ENCODE measurements around the gene DUSP16. TPM values are rescaled to one million over a fixed set of nuclear protein-coding genes. Genes with fewer than 3 reads are reported as not detected.

Gene DUSP16
- total and polyA plus RNA-seq, 2 of the 8 experiments (the other 6 are each of a cell fraction or from before 2014, with no cell fraction given), result 31.6 to 55.9 TPM

- Histone ChIP-seq H3K27ac (ENCODE audit: low read depth, low read length) (no peak overlapping the region), H3K23ac (ENCODE audit: insufficient read length) (no peak overlapping the region), H2BK12ac (ENCODE audit: low read depth, low read length) (no peak overlapping the region), H3K18ac (ENCODE audit: extremely low read depth, low read length) (no peak overlapping the region), H3K79me1 (ENCODE audit: low read depth, low read length) (no peaks in the 10 kb centered on the region), H2BK120ac (replicated peaks; ENCODE audit: low read depth, low read length) (no peak overlapping the region), H4K8ac (ENCODE audit: extremely low read depth, insufficient read depth, low read length) (no peak overlapping the region), H3K56ac (replicated peaks; ENCODE audit: insufficient read length, low read depth, low read length) (no peak overlapping the region), H3K36me3 (ENCODE audit: control insufficient read depth in 2 of 4, insufficient read depth in 4 of 4, low read length in 3 of 4) (peaks cover 0 to 7% (median 0%) of the 10 kb centered on the region in 4 experiments; a peak in 1 of 8 replicates), H4K91ac (replicated peaks; ENCODE audit: insufficient read length, low read length) (no peak overlapping the region), H4K20me1 (replicated peaks in 1 of 2; ENCODE audit: control insufficient read depth in 1 of 2, insufficient read depth in 2 of 2, low read length in 2 of 2) (no peaks in the 10 kb centered on the region), H3K9me3 (ENCODE audit: insufficient read depth in 2 of 2, low read depth in 1 of 2, low read length in 1 of 2) (peaks cover 7 to 10% of the 10 kb centered on the region in 2 experiments), H3K4me2 (ENCODE audit: insufficient read depth in 1 of 2, low read depth in 2 of 2, low read length in 2 of 2) (no peak overlapping the region), H3K4me3 (ENCODE audit: extremely low read depth in 1 of 4, insufficient read depth in 2 of 4, low read depth in 3 of 4, low read length in 4 of 4) (no peak overlapping the region), H2BK15ac (ENCODE audit: low read length) (no peak overlapping the region), H3K79me2 (ENCODE audit: control insufficient read depth in 1 of 2, insufficient read depth in 2 of 2, low read length in 2 of 2) (no peaks in the 10 kb centered on the region), H2BK20ac (ENCODE audit: low read length) (no peak overlapping the region), H3K4ac (replicated peaks; ENCODE audit: insufficient read length, low read depth, low read length) (no peak overlapping the region), H3K27me3 (replicated peaks in 1 of 4; ENCODE audit: control insufficient read depth in 3 of 4, extremely low read depth in 1 of 4, insufficient read depth in 3 of 4, low read length in 3 of 4) (no peaks in the 10 kb centered on the region), H3K23me2 (ENCODE audit: low read depth, low read length) (no peaks in the 10 kb centered on the region), H3K9ac (replicated peaks in 1 of 4; ENCODE audit: extremely low read depth in 1 of 4, low read depth in 3 of 4, low read length in 3 of 4) (no peak overlapping the region), H2BK5ac (ENCODE audit: low read depth, low read length) (no peak overlapping the region), H2AK5ac (ENCODE audit: low read depth, low read length) (no peak overlapping the region), H2AFZ (ENCODE audit: low read length) (no peak overlapping the region), H4K5ac (ENCODE audit: insufficient read length, low read depth, low read length) (no peak overlapping the region), H3K14ac (ENCODE audit: insufficient read length) (no peak overlapping the region), H3K4me1 (replicated peaks in 1 of 4; ENCODE audit: control insufficient read depth in 3 of 4, insufficient read depth in 4 of 4, low read length in 3 of 4) (no peaks in the 10 kb centered on the region; a peak in 2 of 7 replicates)
- no peak for TF ChIP-seq MAX (IDR thresholded peaks at IDR 0.05)
- no peak for TF ChIP-seq RAD21 (IDR thresholded peaks at IDR 0.05 in 1 of 2, conservative IDR thresholded peaks at IDR 0.05 in 1 of 2; ENCODE audit: low read depth in 2 of 2, low read length in 2 of 2)
- no peak for TF ChIP-seq CEBPB (IDR thresholded peaks at IDR 0.05; ENCODE audit: low read depth, low read length)
- TF ChIP-seq JUND (IDR thresholded peaks at IDR 0.05; ENCODE audit: low read length), result no peak
- TF ChIP-seq CTBP2 (IDR thresholded peaks at IDR 0.05; ENCODE audit: borderline replicate concordance, insufficient read depth, insufficient read length, low read length), result no peak
- TF ChIP-seq SRF (IDR thresholded peaks at IDR 0.05; ENCODE audit: low read depth, low read length), result no peak
- TF ChIP-seq TEAD4 (IDR thresholded peaks at IDR 0.05; ENCODE audit: low read depth, low read length), result no peak
- ChIA-PET CTCF (ENCODE audit: partially characterized antibody) (interaction anchor here (0.7 to 2.1 kb wide), 8 partner anchors 11 to 240 kb away, joined by 3 to 9 read pairs (median 4); no protein-coding TSS in a partner anchor), POLR2A (ENCODE audit: partially characterized antibody) (interaction anchor here (0.8 to 2.2 kb wide), 2 partner anchors 8 to 81 kb away, joined by 3 to 5 read pairs; no protein-coding TSS in a partner anchor)
- 90% methylated on average over 7 of the region's 7 CpGs; no CpG with 5 or more reads in 1 of the 2 experiments for WGBS, 2 experiments (ENCODE audit: extremely low coverage in 1 of 2, insufficient coverage in 1 of 2, insufficient read length in 1 of 2, insufficient replicate concordance in 2 of 2, low coverage in 1 of 2, low lambda C conversion rate in 2 of 2, missing lambda C conversion rate in 1 of 2)
- FAIRE-seq (no peak), DNase-seq (ENCODE audit: low read depth in 1 of 2, low spot score in 2 of 2) (no peak)
Measured at GRCh38 chr12:12466157-12466556, 96.5 kb downstream of the DUSP16 start.
